D721Med (cell line): ENCODE data around the gene SUGCT.

Experiments
- DNase-seq: peaks from one replicate; pipeline ENCODE4 v3.0.0; 2011; ENCODE audit warnings: low spot score; ENCODE audit not compliant: insufficient read length
- FAIRE-seq: peaks from 2 replicates; lab custom pipeline; 2011; peaks lifted over from hg19 to GRCh38; lab: Jason Lieb, UNC
- TF ChIP-seq, protein P1 (sequence below): IDR thresholded peaks from 2 replicates; pipeline ENCODE4 v1.5.1; 2012; ENCODE audit warnings: mild to moderate bottlenecking, control low read depth; ENCODE audit not compliant: insufficient read depth; ENCODE audit errors: missing control alignments

Gene SUGCT

GRCh38 chr7:40471891-40472290 lies 337.1 kb downstream of the SUGCT start:
- FAIRE-seq: no peak
- no peak for DNase-seq
- TF ChIP-seq, protein P1, sequence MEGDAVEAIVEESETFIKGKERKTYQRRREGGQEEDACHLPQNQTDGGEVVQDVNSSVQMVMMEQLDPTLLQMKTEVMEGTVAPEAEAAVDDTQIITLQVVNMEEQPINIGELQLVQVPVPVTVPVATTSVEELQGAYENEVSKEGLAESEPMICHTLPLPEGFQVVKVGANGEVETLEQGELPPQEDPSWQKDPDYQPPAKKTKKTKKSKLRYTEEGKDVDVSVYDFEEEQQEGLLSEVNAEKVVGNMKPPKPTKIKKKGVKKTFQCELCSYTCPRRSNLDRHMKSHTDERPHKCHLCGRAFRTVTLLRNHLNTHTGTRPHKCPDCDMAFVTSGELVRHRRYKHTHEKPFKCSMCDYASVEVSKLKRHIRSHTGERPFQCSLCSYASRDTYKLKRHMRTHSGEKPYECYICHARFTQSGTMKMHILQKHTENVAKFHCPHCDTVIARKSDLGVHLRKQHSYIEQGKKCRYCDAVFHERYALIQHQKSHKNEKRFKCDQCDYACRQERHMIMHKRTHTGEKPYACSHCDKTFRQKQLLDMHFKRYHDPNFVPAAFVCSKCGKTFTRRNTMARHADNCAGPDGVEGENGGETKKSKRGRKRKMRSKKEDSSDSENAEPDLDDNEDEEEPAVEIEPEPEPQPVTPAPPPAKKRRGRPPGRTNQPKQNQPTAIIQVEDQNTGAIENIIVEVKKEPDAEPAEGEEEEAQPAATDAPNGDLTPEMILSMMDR: no peak

- no peak for FAIRE-seq
- DNase-seq: no peak
- TF ChIP-seq, protein P1: no peak
Observed at GRCh38 chr7:40474790-40475680, 340.2 kb downstream of the SUGCT start.

DNA sequence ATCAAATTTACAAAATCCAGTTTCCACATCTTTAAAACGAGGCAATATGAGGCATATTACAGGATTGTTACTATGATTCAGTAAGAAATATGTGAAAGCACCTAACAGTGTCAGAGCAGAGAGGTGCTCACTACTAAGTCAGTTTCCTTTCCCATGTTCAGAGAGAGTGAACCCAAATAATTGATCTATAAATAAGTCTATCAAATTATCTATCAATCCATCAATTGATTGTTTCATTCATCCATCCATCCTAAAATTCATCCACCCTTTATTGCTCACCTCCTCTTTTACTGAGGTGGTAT lies 340.8 kb downstream of the SUGCT start:
- DNase-seq (no peak), FAIRE-seq (no peak)

DNA sequence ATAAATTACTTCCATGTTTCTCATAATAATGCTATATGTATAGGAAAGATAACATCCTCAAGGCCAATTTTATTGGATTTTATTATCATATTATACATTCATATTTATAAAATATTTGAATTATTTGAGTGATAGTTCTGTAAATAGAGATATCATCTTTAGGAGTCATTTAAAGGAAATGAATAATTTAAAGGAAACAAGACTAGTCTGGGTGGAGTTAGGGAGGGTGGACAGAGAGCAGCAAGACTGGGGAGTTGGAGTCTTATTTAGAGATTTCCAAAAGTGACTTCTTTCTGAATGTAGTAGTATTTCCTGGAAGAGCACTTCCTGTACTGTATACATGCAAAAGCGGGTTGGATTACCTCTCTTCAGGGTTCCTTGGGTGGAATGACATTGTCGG lies 342.3 kb downstream of the SUGCT start:
- DNase-seq (no peak), FAIRE-seq (no peak)
- TF ChIP-seq, protein P1: no peak

More for the DNA sequence above, 340.8 kb downstream of the SUGCT start:
- TF ChIP-seq, protein P1: no peak

- no peak for DNase-seq
- no peak for FAIRE-seq
- TF ChIP-seq, protein P1: no peak
Observed at GRCh38 chr7:40482845-40483244, 348.0 kb downstream of the SUGCT start.

DNA sequence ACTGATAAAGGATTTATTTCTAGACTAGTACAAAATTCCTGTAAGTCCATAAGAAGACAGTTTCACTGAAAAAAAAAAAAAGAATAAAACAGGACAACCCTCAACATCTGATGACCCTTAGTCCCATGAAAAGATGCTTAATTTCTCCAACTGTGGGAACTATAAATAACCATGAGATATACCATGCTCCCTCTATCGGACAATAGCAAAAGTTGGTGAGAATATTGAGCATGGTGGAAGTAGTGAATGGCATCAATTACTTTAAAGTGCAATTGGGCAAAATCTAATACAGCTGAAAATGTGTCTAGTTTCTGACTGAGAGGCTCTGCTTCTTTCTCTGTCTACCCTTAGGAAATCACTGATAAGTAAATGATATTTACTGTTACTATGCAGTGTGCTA lies 348.8 kb downstream of the SUGCT start:
- no peak for FAIRE-seq
- TF ChIP-seq, protein P1: no peak
- DNase-seq: no peak

DNA sequence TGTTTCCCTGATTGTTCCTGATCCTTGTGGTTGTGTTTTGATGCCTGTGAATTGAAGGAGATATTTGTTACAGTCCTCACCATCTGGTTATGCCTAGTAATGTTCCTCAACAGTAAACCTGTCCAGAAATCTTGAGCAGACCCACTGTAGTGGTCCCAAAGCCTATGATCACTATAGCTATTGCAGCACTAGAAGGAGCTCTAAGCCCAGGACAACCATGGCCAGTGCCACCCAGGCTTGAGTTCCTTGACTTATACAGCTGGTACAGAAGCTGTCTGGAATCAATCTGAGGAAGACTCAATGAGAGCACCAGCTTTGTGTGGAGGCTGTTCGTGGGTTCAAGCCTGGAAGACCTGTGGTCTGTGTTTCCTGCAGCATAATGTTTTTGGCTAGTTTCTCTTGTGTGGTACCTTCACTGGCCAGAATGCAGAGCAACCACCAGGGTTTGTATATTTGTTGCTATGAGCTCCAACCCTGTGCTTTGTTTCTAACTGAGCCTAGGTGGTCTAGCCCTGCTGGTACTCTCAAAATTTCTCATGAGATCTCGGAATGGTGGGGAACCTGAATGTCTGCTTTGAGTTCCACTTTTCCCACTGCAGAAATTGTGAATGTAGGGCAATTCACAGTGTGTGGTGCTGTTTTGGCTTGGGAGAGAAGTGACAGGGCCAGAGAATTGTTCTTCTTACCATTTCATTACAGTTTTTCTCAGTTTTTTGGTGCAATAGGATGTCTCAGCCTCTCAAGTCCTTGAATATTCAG lies 355.2 kb downstream of the SUGCT start:
- FAIRE-seq (no peak), DNase-seq (no peak)
- TF ChIP-seq, protein P1: no peak
